Activated B cell treated with CpG ODN at 0.5 μM for 24 hours (primary cell): Measurements from ENCODE around the gene TDRD9. TPM values are rescaled to one million over a fixed set of nuclear protein-coding genes. Genes with fewer than 3 reads are reported as not detected.

ENCODE experiments used
- ATAC-seq: fragments of 200-7000 bp; cut with Tn5 transposase; one replicate; pipeline ENCODE4 v1.10.0; 2021; ENCODE audit warnings: low read depth, mild to moderate bottlenecking, moderate library complexity
- CTCF ChIA-PET: fragments of 350-600 bp; sonication (Branson Sonifier 250); formaldehyde crosslinking; loops from one replicate; lab custom pipeline; 2021; ENCODE audit warnings: antibody characterized with exemption; lab: Charles Lee
- POLR2A ChIA-PET: fragments of 350-600 bp; sonication (Branson Sonifier 250); formaldehyde crosslinking; loops from one replicate; lab custom pipeline; 2021; ENCODE audit warnings: antibody characterized with exemption; lab: Charles Lee
- DNase-seq: peaks from one replicate; pipeline ENCODE4 v3.0.0; 2022
- H3K27ac Mint-ChIP-seq: one replicate; pipeline ENCODE4 v1.8.0; 2020; ENCODE audit warnings: mixed read lengths
- H3K27me3 Mint-ChIP-seq: one replicate; pipeline ENCODE4 v1.8.0; 2021; ENCODE audit warnings: mixed read lengths
- H3K36me3 Mint-ChIP-seq: one replicate; pipeline ENCODE4 v1.8.0; 2021; ENCODE audit warnings: low read depth, mixed read lengths
- H3K4me1 Mint-ChIP-seq: one replicate; pipeline ENCODE4 v1.8.0; 2021; ENCODE audit warnings: mixed read lengths
- H3K4me3 Mint-ChIP-seq: one replicate; pipeline ENCODE4 v1.8.0; 2020; ENCODE audit warnings: mild to moderate bottlenecking, mixed read lengths
- H3K9me3 Mint-ChIP-seq: one replicate; pipeline ENCODE4 v1.8.0; 2020; ENCODE audit warnings: mixed read lengths
- CTCF ChIP-seq: fragments of 200-600 bp; IDR thresholded peaks from one replicate; pipeline ENCODE4 v1.8.0; 2022; ENCODE audit warnings: antibody characterized with exemption, mild to moderate bottlenecking
- intact Hi-C: fragments of 100-400 bp; cut with micrococcal nuclease; formaldehyde crosslinking; loops from one replicate; pipeline ENCODE4 v1.15.1; 2024
- total RNA-seq: library from RNA; stranded (reverse); gene quantifications from 2 replicates; pipeline ENCODE4 v1.2.3, GENCODE V29; 2022

The TDRD9 gene
- total RNA-seq, 1 donor from 2014 or later, result 3.1 TPM

DNA sequence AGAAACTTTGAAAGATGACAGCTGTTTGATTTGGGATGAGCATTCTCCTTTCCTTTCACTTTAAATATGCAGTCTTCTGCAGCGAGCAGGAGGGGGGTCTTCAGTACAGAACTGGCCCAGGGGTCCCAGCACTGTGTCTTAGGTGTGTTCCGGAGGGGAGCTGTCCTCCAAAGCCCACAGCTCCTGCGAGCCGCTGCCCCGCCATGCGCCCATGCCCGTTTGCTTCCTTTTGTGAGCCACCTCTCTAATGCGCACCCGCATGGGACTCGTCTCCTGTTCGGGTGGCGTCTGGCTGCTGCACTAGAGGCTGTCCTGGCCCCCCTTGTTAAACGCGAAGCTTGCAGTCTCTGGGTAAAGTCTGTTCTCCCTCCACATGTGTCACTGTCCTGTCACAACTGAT lies 108.8 kb downstream of the TDRD9 start:
- Mint-ChIP-seq H3K4me3 (no peak overlapping the region), H3K9me3 (no peaks in the 10 kb centered on the region), H3K4me1 (no peaks in the 10 kb centered on the region), H3K27ac (no peak overlapping the region), H3K27me3 (peaks cover 22% of the 10 kb centered on the region), H3K36me3 (no peaks in the 10 kb centered on the region)
- DNase-seq (no peak), ATAC-seq (no peak)
- no peak for TF ChIP-seq CTCF
- ChIA-PET POLR2A (no interaction called here), CTCF (no interaction called here)
- intact Hi-C loops, result no loop called here

GRCh38 chr14:104037903-104038302 lies 109.6 kb downstream of the TDRD9 start:
- no peaks in the 10 kb centered on the region for H3K9me3 Mint-ChIP-seq
- POLR2A ChIA-PET, result no interaction called here
- DNase-seq (no peak), ATAC-seq (no peak)
- no peaks in the 10 kb centered on the region for H3K36me3 Mint-ChIP-seq
- no peak for TF ChIP-seq CTCF
- H3K27me3 Mint-ChIP-seq, result peaks cover 16% of the 10 kb centered on the region
- intact Hi-C loops, result no loop called here
- no peaks in the 10 kb centered on the region for H3K4me1 Mint-ChIP-seq
- CTCF ChIA-PET, result no interaction called here
- H3K4me3 Mint-ChIP-seq, result no peak overlapping the region
- H3K27ac Mint-ChIP-seq, result no peak overlapping the region

DNA sequence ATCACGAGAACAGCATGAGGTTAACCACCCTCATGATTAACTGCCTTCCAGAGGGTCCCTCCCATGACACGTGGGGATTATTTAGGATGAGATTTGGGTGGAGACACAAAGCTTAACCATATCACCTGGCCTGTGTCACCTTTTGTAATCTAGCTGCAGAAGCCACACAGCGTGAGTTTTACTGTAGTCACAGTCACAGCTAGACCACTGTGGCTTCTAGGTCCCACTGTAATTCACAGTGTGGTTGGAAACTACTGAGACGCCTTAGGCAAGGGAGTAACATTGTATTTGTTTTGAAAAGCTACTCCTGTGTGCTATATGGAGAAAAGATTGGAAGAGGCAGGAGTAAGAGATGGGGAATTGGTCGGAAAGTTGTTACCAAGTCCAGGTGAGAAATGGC lies 111.0 kb downstream of the TDRD9 start:
- ATAC-seq (no peak), DNase-seq (no peak)
- no peaks in the 10 kb centered on the region for H3K36me3 Mint-ChIP-seq
- H3K27me3 Mint-ChIP-seq, result peaks cover 11% of the 10 kb centered on the region
- intact Hi-C loops, result no loop called here
- CTCF ChIA-PET, result no interaction called here
- POLR2A ChIA-PET, result no interaction called here
- no peaks in the 10 kb centered on the region for H3K4me1 Mint-ChIP-seq
- H3K4me3 Mint-ChIP-seq, result no peak overlapping the region
- no peak overlapping the region for H3K27ac Mint-ChIP-seq
- H3K9me3 Mint-ChIP-seq, result no peaks in the 10 kb centered on the region
- TF ChIP-seq CTCF, result no peak

- ChIA-PET CTCF (no interaction called here), POLR2A (no interaction called here)
- no peak overlapping the region for H3K4me3 Mint-ChIP-seq
- no peak for DNase-seq
- no peak for TF ChIP-seq CTCF
- no peaks in the 10 kb centered on the region for H3K9me3 Mint-ChIP-seq
- H3K27me3 Mint-ChIP-seq, result peaks cover 8% of the 10 kb centered on the region
- H3K27ac Mint-ChIP-seq, result no peak overlapping the region
- no peaks in the 10 kb centered on the region for H3K36me3 Mint-ChIP-seq
- ATAC-seq, result no peak
- intact Hi-C loops, result no loop called here
- no peaks in the 10 kb centered on the region for H3K4me1 Mint-ChIP-seq
Observed at GRCh38 chr14:104040539-104040938, 112.3 kb downstream of the TDRD9 start.

DNA sequence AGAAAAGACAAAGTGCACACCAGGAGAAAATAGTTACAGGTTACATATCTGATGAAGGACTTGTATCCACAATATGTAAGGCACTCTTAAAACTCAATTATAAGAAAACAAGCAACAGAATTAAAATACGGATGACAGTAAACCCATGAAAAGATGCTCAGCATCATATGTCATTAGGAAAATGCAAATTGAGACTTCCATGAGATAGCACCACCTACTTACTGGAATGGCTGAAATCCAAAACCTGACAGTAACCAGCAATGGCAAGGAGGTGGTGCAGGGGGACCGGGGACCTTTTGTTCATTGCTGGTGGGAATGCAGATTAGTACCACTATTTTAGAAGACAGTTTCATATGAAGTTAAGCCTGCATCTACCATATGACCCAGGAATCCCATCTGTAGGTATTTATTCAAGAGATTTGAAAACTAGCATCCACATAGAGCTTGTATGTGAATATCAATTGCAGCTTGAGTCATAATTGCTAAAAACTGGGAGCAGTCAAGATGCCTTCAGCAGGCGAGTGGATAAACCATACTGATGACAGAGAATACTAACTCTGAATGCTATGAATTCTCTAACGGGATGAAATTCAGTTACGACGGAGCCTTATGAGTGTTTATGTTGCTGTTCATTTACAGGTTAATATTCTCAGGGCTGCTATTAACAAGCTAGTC lies 113.3 kb downstream of the TDRD9 start:
- no peak overlapping the region for H3K27ac Mint-ChIP-seq

More for the DNA sequence above, 113.3 kb downstream of the TDRD9 start:
- Mint-ChIP-seq H3K4me3 (no peak overlapping the region), H3K27me3 (peaks cover 7% of the 10 kb centered on the region), H3K36me3 (no peaks in the 10 kb centered on the region), H3K4me1 (no peaks in the 10 kb centered on the region), H3K9me3 (no peaks in the 10 kb centered on the region)
- no peak for ATAC-seq
- no peak for TF ChIP-seq CTCF
- intact Hi-C loops, result no loop called here
- CTCF ChIA-PET, result no interaction called here
- DNase-seq, result no peak
- POLR2A ChIA-PET, result no interaction called here
